Tibial nerve (tissue), 4 donors: ENCODE data around the gene ALDH7A1.

ENCODE experiments used
- EP300 ChIP-seq, 2 donors: sonication (generic); formaldehyde crosslinking; IDR thresholded peaks; one replicate each; pipeline ENCODE4 v1.6.1; 2017; ENCODE audit warnings: antibody characterized with exemption in 2 of 2, mild to moderate bottlenecking in 1 of 2
- POLR2A ChIP-seq, 2 donors: fragments of 450-650 bp; IDR thresholded peaks; one replicate each; pipeline ENCODE4 v1.6.1; 2017; ENCODE audit warnings: antibody characterized with exemption in 2 of 2, mild to moderate bottlenecking in 2 of 2, moderate library complexity in 2 of 2
- TF ChIP-seq, protein P1 (sequence below), 5 experiments: fragments of 200-600 bp in 3 of 5; fragments of 450-650 bp in 2 of 5; sonication (generic) in 3 of 5; IDR thresholded peaks; one replicate each; pipeline ENCODE4 v1.5.1; 2016 to 2019; ENCODE audit warnings: antibody characterized with exemption in 5 of 5, mild to moderate bottlenecking in 3 of 5, moderate library complexity in 2 of 5

DNA sequence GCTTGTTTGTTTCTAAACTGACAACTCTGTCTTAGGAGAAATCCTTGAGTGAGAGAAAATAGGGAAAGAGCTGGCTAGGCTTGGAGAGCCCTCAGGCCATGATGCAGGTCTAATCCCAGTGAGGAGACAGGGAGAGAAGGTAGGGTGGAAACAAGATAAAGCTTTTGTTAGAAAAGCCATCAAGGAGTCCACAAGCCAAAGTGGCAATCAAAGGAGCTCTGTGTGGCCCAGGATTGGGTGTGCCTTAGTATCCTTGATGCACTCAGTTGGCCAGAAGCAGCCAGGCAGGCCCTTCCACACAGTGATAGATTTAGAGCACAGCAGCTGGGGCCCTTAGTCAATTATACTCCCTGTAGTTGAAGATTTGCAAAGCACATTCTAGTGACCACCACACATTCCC lies 73.9 kb downstream of the ALDH7A1 start:
- TF ChIP-seq, protein P1, sequence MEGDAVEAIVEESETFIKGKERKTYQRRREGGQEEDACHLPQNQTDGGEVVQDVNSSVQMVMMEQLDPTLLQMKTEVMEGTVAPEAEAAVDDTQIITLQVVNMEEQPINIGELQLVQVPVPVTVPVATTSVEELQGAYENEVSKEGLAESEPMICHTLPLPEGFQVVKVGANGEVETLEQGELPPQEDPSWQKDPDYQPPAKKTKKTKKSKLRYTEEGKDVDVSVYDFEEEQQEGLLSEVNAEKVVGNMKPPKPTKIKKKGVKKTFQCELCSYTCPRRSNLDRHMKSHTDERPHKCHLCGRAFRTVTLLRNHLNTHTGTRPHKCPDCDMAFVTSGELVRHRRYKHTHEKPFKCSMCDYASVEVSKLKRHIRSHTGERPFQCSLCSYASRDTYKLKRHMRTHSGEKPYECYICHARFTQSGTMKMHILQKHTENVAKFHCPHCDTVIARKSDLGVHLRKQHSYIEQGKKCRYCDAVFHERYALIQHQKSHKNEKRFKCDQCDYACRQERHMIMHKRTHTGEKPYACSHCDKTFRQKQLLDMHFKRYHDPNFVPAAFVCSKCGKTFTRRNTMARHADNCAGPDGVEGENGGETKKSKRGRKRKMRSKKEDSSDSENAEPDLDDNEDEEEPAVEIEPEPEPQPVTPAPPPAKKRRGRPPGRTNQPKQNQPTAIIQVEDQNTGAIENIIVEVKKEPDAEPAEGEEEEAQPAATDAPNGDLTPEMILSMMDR (IDR thresholded peaks at IDR 0.05): no peak
- TF ChIP-seq EP300 (IDR thresholded peaks at IDR 0.05) (no peak), POLR2A (IDR thresholded peaks at IDR 0.05) (no peak)
